MCF 10A (cell line): ENCODE measurements around the gene PHLDA3. TPM values are rescaled to one million over a fixed set of nuclear protein-coding genes. Genes with fewer than 3 reads are reported as not detected.

ENCODE experiments used
- BruUV-seq: library from RNA; stranded (reverse); fragments of 400-500 nt; replicated peaks from 2 replicates; lab custom pipeline; 2021; lab: Mats Ljungman, UMichigan
- CTCF ChIA-PET: fragments of 300-600 bp; sonication (Branson Sonifier 250); formaldehyde crosslinking; extraction: SDS; loops from one replicate; lab custom pipeline; 2021; ENCODE audit warnings: antibody characterized with exemption, inconsistent platforms; lab: Yijun Ruan, JAX
- POLR2A ChIA-PET: fragments of 300-600, 350-650 bp; sonication (Branson Sonifier 250); formaldehyde crosslinking; extraction: SDS; loops from one replicate; lab custom pipeline; 2020; ENCODE audit warnings: antibody characterized with exemption, inconsistent platforms; lab: Yijun Ruan, JAX
- DNase-seq: peaks from one replicate; pipeline ENCODE4 v3.0.0-alpha.2; 2018; ENCODE audit not compliant: unreplicated experiment
- H3K27ac Mint-ChIP-seq: one replicate; pipeline ENCODE4 v1.8.0; 2022; ENCODE audit warnings: mild to moderate bottlenecking, low read depth, mixed read lengths; ENCODE audit not compliant: unreplicated experiment
- H3K27me3 Mint-ChIP-seq: one replicate; pipeline ENCODE4 v1.8.0; 2022; ENCODE audit warnings: mixed read lengths; ENCODE audit not compliant: insufficient read depth, unreplicated experiment
- H3K36me3 Mint-ChIP-seq: one replicate; pipeline ENCODE4 v1.8.0; 2022; ENCODE audit warnings: mild to moderate bottlenecking, moderate library complexity, mixed read lengths; ENCODE audit not compliant: insufficient read depth, unreplicated experiment
- H3K4me1 Mint-ChIP-seq: one replicate; pipeline ENCODE4 v1.8.0; 2022; ENCODE audit warnings: mixed read lengths; ENCODE audit not compliant: insufficient read depth, unreplicated experiment
- H3K4me3 Mint-ChIP-seq: one replicate; pipeline ENCODE4 v1.8.0; 2022; ENCODE audit warnings: mild to moderate bottlenecking, moderate library complexity, mixed read lengths; ENCODE audit not compliant: unreplicated experiment
- H3K9me3 Mint-ChIP-seq: one replicate; pipeline ENCODE4 v1.8.0; 2022; ENCODE audit warnings: mixed read lengths; ENCODE audit not compliant: unreplicated experiment
- intact Hi-C: fragments of 100-400 bp; cut with micrococcal nuclease; formaldehyde crosslinking; loops from 2 replicates; pipeline ENCODE4 v1.14.1; 2022
- total RNA-seq: library from RNA; stranded (reverse); gene quantifications from 2 replicates; pipeline ENCODE4 v1.2.3, GENCODE V29; 2022
- TF ChIP-seq, protein P1 (sequence below): fragments of 200-600 bp; IDR thresholded peaks from one replicate; pipeline ENCODE4 v1.8.0; 2022; ENCODE audit warnings: antibody characterized with exemption, mild to moderate bottlenecking; ENCODE audit not compliant: unreplicated experiment

Gene PHLDA3
- total RNA-seq, 1 experiment from 2014 or later = 169 TPM

- peaks cover 36% of the 10 kb centered on the region for H3K36me3 Mint-ChIP-seq
- H3K4me1 Mint-ChIP-seq = peaks cover 45% of the 10 kb centered on the region
- TF ChIP-seq, protein P1, sequence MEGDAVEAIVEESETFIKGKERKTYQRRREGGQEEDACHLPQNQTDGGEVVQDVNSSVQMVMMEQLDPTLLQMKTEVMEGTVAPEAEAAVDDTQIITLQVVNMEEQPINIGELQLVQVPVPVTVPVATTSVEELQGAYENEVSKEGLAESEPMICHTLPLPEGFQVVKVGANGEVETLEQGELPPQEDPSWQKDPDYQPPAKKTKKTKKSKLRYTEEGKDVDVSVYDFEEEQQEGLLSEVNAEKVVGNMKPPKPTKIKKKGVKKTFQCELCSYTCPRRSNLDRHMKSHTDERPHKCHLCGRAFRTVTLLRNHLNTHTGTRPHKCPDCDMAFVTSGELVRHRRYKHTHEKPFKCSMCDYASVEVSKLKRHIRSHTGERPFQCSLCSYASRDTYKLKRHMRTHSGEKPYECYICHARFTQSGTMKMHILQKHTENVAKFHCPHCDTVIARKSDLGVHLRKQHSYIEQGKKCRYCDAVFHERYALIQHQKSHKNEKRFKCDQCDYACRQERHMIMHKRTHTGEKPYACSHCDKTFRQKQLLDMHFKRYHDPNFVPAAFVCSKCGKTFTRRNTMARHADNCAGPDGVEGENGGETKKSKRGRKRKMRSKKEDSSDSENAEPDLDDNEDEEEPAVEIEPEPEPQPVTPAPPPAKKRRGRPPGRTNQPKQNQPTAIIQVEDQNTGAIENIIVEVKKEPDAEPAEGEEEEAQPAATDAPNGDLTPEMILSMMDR = no peak
- H3K4me3 Mint-ChIP-seq = no peak overlapping the region
- POLR2A ChIA-PET = interaction anchor here (0.7 to 43.8 kb wide), 5 partner anchors 4 to 172 kb away, joined by 3 to 1388 read pairs (median 227); partner anchors contain the start of genes CSRP1 and PHLDA3
- H3K27ac Mint-ChIP-seq = peak overlapping the region; percentile 31
- no peaks in the 10 kb centered on the region for H3K27me3 Mint-ChIP-seq
- CTCF ChIA-PET = interaction anchor here (0.6 to 70.3 kb wide), 5 partner anchors 19 to 250 kb away, joined by 3 to 3816 read pairs (median 19); partner anchors contain the start of gene CSRP1
- H3K9me3 Mint-ChIP-seq = no peaks in the 10 kb centered on the region
- intact Hi-C loops = no loop called here
- no TSS peak for BruUV-seq
- no peak for DNase-seq
Observed at GRCh38 chr1:201470581-201470980, 1.6 kb upstream of the PHLDA3 start.

GRCh38 chr1:201469645-201470074, 672 bp upstream of the PHLDA3 start:
- no peaks in the 10 kb centered on the region for H3K9me3 Mint-ChIP-seq
- peak overlapping the region; percentile 97 for H3K4me3 Mint-ChIP-seq
- POLR2A ChIA-PET = interaction anchor here (0.7 to 43.8 kb wide), 20 partner anchors 5 to 732 kb away, joined by 3 to 1388 read pairs (median 5); partner anchors contain the start of genes CSRP1, PHLDA3 and RNPEP
- intact Hi-C loops = loop anchor here (1.0 to 2.0 kb wide), 2 partner anchors 8 to 61 kb away; no protein-coding TSS in a partner anchor
- H3K27ac Mint-ChIP-seq = peak overlapping the region; percentile 90
- no peaks in the 10 kb centered on the region for H3K27me3 Mint-ChIP-seq
- H3K4me1 Mint-ChIP-seq = peaks cover 49% of the 10 kb centered on the region
- no TSS peak for BruUV-seq
- no peak for DNase-seq
- CTCF ChIA-PET = interaction anchor here (0.6 to 70.3 kb wide), 10 partner anchors 9 to 239 kb away, joined by 4 to 3816 read pairs (median 5); partner anchors contain the start of gene CSRP1
- TF ChIP-seq, protein P1 = no peak
- peaks cover 45% of the 10 kb centered on the region for H3K36me3 Mint-ChIP-seq

DNA sequence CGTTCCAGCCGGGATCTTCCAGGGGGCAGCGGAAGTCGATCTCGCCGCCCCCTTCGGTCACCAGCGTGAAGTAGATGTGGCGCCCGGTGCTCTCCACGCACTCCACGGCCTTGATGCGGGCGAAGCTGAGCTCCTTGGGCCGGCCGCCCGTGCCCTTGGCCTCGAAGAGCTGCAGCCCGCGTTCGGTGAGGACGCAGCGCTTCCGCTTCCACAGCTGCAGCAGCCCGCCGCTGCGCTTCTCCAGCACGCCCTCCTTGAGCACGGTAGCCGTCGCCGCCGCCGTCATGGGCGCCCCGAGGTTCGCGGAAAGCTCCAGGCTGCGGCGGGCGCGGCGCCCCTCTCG, 516 bp downstream of the PHLDA3 start:
- Mint-ChIP-seq H3K4me3 (peak overlapping the region; percentile 97), H3K4me1 (peaks cover 58% of the 10 kb centered on the region), H3K27ac (peak overlapping the region; percentile 90), H3K27me3 (no peaks in the 10 kb centered on the region), H3K36me3 (peaks cover 57% of the 10 kb centered on the region), H3K9me3 (no peaks in the 10 kb centered on the region)
- CTCF ChIA-PET = interaction anchor here (0.8 to 70.3 kb wide), 7 partner anchors 8 to 240 kb away, joined by 3 to 3816 read pairs (median 4); partner anchors contain the start of gene CSRP1
- TSS peak; percentile 30 for BruUV-seq
- TF ChIP-seq, protein P1 = no peak
- POLR2A ChIA-PET = interaction anchor here (0.6 to 43.8 kb wide), 19 partner anchors 6 to 1393 kb away, joined by 3 to 1388 read pairs (median 7); partner anchors contain the start of genes CSRP1 and PHLDA3
- intact Hi-C loops = loop anchor here (2.0 kb wide), 1 partner anchor 60 kb away; no protein-coding TSS in a partner anchor
- DNase-seq = peak; percentile 53

GRCh38 chr1:201466492-201466891, 2.5 kb downstream of the PHLDA3 start:
- H3K4me3 Mint-ChIP-seq = peak overlapping the region; percentile 97
- DNase-seq = peak; percentile 91
- no TSS peak for BruUV-seq
- no peaks in the 10 kb centered on the region for H3K9me3 Mint-ChIP-seq
- peaks cover 59% of the 10 kb centered on the region for H3K4me1 Mint-ChIP-seq
- intact Hi-C loops = loop anchor here (1.0 kb wide), 1 partner anchor 18 kb away; no protein-coding TSS in a partner anchor
- ChIA-PET CTCF (interaction anchor here (0.7 to 70.3 kb wide), 8 partner anchors 11 to 188 kb away, joined by 3 to 3816 read pairs (median 4); partner anchors contain the start of gene CSRP1), POLR2A (interaction anchor here (0.8 to 43.8 kb wide), 9 partner anchors 8 to 300 kb away, joined by 3 to 1388 read pairs (median 6); partner anchors contain the start of genes CSRP1 and PHLDA3)
- peak overlapping the region; percentile 90 for H3K27ac Mint-ChIP-seq
- TF ChIP-seq, protein P1 = no peak
- H3K36me3 Mint-ChIP-seq = peaks cover 75% of the 10 kb centered on the region
- no peaks in the 10 kb centered on the region for H3K27me3 Mint-ChIP-seq
